SH-SY5Y (cell line): ENCODE results near the gene TMEM117.

ENCODE experiments used
- GATA2 ChIP-seq: IDR thresholded peaks from 2 replicates; pipeline ENCODE4 v1.6.1; 2011; ENCODE audit warnings: mild to moderate bottlenecking, low read depth, low read length
- GATA3 ChIP-seq: IDR thresholded peaks from 2 replicates; pipeline ENCODE4 v1.6.1; 2011; ENCODE audit warnings: low read depth, mild to moderate bottlenecking, low read length, moderate library complexity

DNA sequence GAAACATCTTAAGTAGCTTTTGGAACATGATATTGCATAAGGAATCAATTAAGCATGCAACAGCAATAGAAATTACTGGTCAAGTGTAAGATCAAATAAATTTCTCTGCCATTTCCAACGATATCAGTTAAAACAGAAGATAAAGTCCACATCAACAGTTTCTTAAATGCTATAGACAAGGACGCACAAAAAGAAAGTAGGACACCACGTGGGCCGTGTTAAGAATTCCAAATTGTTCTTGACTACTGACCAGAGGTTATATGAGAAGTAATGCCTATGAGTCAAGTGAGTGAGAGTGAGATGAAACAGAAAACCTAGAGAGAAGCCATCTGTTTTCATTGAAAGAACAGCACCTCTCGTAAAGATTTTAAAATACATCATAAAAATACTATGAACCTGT lies 318.2 kb downstream of the TMEM117 start:
- TF ChIP-seq GATA2 (no peak), GATA3 (no peak)
